ENCODE measurements around the gene SLC6A20.

The SLC6A20 gene

DNA sequence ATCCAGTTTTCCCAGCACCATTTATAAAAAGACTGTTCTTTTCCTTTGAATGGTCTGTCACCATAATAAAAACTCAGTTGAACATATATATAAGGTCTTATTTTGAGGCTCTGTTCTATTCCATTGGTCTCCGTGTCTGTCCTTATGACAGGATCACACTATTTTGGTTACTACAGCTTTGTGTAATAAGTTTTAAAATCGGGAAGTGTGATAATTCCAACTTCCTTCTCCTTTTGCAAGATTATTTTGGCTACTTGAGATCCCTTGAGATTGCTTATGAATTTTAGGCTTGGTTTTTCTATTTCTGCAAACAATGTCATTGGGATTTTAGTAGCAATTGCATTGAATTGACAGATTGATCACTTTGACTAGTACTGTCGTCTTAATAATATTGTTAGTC is 71.4 kb downstream of the SLC6A20 start:
- no peak for DNase-seq (ENCODE audit: low read depth in 2 of 2)

DNA sequence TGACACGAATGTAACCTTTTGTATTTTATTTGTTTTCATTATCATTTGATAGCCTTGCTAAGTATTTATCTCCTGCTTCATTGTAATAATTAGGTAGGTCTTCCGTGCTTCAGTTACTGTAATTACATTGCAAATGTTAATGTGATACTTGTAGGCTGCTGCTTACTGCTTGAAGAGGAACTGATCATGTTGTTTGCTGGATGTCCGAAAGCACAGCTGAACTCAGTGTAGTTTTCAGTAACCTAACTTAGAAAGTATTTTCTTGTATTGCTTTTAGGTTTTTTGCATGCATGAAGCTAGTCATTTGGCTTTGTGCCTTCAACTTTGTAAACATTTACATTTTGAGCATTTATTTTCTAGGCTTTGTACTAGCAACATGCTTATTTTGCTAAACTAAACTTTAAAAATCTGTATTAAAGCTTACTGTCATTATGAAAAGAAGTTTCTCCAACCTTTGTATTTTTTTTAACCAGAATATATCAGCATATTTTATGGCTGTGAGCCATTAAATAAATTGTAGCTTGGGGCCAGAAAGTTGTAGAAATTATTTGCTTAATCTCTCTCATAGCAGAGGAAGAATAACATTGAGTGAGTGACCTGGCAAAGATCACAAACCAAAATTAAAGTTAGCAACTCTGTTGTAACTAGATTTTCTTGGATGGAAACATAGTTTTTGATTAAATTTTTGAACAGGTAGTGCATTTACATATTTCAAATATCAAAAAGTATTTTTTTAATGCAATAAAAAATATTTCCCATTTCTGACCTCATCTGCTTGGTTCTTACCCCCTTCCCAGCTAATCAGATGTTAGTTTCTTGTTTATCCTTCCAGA is 76.5 kb downstream of the SLC6A20 start:
- DNase-seq (ENCODE audit: low read depth in 2 of 2): no peak

DNA sequence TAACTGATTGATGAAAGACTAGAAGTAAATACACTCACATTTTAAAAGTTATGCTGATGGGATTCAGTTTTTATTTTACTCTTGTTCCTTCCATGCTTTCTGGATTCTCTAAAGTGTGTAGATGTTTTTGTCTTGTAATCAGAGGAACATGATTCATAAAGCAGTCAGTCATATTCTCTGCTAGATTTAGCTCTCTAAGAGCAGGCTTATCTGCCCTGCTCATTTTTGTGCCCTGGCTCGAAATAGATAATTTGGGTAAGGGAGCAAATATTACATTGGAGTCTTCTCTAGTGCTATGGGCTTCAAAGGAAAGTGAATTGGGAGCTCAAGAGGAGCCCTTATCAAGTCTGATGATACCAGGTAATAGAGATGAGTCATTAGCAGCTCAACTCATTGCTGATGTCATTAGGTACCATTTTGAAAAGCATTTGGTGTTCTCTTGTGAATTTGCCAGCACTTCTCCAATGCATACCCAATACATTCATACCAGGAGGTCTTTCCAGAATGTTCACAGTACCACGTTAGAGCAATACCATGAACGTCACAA is 79.5 kb downstream of the SLC6A20 start:
- no peak for DNase-seq (ENCODE audit: low read depth in 2 of 2)

DNA sequence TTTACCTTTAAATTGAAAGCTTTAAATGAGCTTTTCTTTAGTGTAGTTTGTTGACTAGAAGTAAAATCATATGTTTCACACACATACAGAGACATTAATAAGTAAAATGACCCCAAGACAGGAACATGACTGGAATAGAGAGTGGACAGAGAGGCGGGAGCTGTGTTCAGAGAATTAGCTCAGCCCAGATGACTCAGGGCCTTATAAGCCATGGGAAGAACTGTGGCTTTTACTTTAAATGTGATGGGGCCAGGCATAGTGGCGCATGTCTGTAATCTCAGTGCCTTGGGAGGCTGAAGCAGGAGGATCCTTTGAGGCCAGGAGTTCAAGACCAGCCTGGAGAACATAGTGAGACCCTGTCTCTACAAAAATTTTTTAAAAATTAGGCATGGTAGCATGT is 80.4 kb downstream of the SLC6A20 start:
- DNase-seq (ENCODE audit: low read depth in 2 of 2): no peak

GRCh38 chr3:45712434-45713110 is 83.8 kb downstream of the SLC6A20 start:
- no peak for DNase-seq (ENCODE audit: low read depth in 2 of 2)

DNA sequence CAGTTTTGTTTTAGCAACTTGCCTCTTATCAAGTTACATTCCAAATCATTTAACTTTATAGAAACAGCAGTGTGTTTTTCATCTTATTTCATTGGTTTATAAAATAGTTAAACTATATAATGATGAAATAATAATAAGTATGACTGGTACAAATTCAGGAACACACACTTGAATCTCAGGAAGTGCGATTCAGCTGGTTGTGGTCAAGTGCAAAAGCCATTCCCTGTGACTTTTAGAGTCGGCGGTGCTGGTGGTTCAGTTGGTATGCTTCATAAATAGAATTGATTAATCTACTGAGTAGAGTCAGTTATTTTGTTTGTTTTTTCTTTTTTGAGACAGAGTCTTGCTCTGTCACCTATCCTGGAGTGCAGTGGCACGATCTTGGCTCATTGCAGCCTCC is 84.4 kb downstream of the SLC6A20 start:
- DNase-seq (ENCODE audit: low read depth in 2 of 2): no peak

- no peak for DNase-seq (ENCODE audit: low read depth in 2 of 2)
These were observed 90.2 kb downstream of the SLC6A20 start for GRCh38 chr3:45705839-45706808.
